ENCODE measurements around the gene INTS3. TPM values are rescaled to one million over a fixed set of nuclear protein-coding genes. Genes with fewer than 3 reads are reported as not detected.

Gene INTS3
- total and polyA plus RNA-seq, 10 of the 15 experiments (the other 5 are each of a cell fraction or from before 2014, with no cell fraction given), result 12.6 to 87.4 (median 30.8) TPM

- no peak for TF ChIP-seq BCL3 (IDR thresholded peaks at IDR 0.05; ENCODE audit: borderline replicate concordance, insufficient read depth, low read depth, low read length, poor library complexity, severe bottlenecking)
Measured at GRCh38 chr1:153769221-153769620, 41.4 kb downstream of the INTS3 start (continued).

DNA sequence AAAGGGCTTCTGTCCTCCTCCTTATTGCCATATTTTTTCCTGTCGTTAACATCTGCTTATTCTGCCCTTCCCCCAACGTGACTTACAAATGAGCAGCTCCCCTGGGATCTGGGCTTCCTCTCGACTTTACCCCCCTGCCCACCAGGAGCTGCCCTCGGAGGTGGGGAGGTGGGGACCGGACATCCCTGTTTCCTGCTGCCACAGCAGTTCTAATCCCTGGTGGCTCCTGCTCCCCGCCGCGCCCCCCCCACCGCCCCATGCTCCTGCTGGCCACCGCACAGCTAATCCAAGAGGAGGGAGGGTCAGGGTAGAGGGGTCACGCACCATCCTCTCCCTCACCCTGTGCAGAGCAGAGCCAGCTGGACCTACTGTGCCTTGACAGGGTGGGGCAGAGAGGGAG, 42.9 kb downstream of the INTS3 start:
- ATAC-seq, result no peak
- DNase-seq (ENCODE audit: low read depth, low spot score), result no peak
- Histone ChIP-seq H3K9me3 (replicated peaks; ENCODE audit: control insufficient read depth, insufficient read depth, low read length) (no peaks in the 10 kb centered on the region), H2AFZ (ENCODE audit: control insufficient read depth, low read depth, low read length) (no peak overlapping the region), H3K27me3 (replicated peaks in 1 of 2; ENCODE audit: control insufficient read depth in 2 of 2, insufficient read depth in 2 of 2, low read length in 1 of 2) (no peaks in the 10 kb centered on the region), H3K9ac (ENCODE audit: control insufficient read depth, insufficient read depth, low read length) (no peak overlapping the region), H3K79me2 (ENCODE audit: control insufficient read depth, insufficient read depth, low read length) (no peaks in the 10 kb centered on the region), H4K20me1 (ENCODE audit: control insufficient read depth, insufficient read depth) (no peaks in the 10 kb centered on the region), H3K27ac (ENCODE audit: control insufficient read depth, insufficient read depth) (no peak overlapping the region), H3K36me3 (ENCODE audit: control insufficient read depth in 2 of 2, insufficient read depth in 2 of 2, low read length in 1 of 2) (peaks cover 33 to 35% of the 10 kb centered on the region in 2 experiments), H3K4me3 (no peak overlapping the region), H3K4me2 (ENCODE audit: control insufficient read depth, insufficient read depth) (no peak overlapping the region), H3K4me1 (ENCODE audit: control insufficient read depth, insufficient read depth, low read length) (no peaks in the 10 kb centered on the region; the same call in 1 of the 2 replicates)
- in situ Hi-C loops (cut with MboI), result no loop called here
- FAIRE-seq, result no peak
- SMC1A ChIA-PET (ENCODE audit: uncharacterized antibody, unreplicated experiment), result interaction anchor here (0.9 to 1.6 kb wide), 2 partner anchors 20 to 94 kb away, joined by 3 to 4 read pairs; no protein-coding TSS in a partner anchor
- intact Hi-C loops (cut with micrococcal nuclease; ENCODE audit: unreplicated experiment), result no loop called here
- WGBS (ENCODE audit: insufficient coverage, insufficient replicate concordance, low lambda C conversion rate, missing lambda C conversion rate), result 53% methylated on average over 10 of the region's 11 CpGs
- POLR2A ChIA-PET, result no interaction called here
- CTCF ChIA-PET, result interaction anchor here (0.6 to 3.2 kb wide), 4 partner anchors 36 to 112 kb away, joined by 3 to 18 read pairs (median 4); partner anchors contain the start of gene NPR1
- RAD21 ChIA-PET (ENCODE audit: unreplicated experiment), result interaction anchor here (1.2 kb wide), 1 partner anchor 98 kb away, joined by 3 read pairs; no protein-coding TSS in a partner anchor
- BruUV-seq (replicated peaks), result no TSS peak
- no peak for TF ChIP-seq ASH2L (IDR thresholded peaks at IDR 0.05; ENCODE audit: borderline replicate concordance, low read depth)
- TF ChIP-seq, protein P1, sequence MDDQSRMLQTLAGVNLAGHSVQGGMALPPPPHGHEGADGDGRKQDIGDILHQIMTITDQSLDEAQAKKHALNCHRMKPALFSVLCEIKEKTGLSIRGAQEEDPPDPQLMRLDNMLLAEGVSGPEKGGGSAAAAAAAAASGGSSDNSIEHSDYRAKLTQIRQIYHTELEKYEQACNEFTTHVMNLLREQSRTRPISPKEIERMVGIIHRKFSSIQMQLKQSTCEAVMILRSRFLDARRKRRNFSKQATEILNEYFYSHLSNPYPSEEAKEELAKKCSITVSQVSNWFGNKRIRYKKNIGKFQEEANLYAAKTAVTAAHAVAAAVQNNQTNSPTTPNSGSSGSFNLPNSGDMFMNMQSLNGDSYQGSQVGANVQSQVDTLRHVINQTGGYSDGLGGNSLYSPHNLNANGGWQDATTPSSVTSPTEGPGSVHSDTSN (IDR thresholded peaks at IDR 0.05; ENCODE audit: insufficient replicate concordance, low read depth, low read length), result no peak
- no peak for TF ChIP-seq FOXK2 (IDR thresholded peaks at IDR 0.05)
- TF ChIP-seq, protein P2, sequence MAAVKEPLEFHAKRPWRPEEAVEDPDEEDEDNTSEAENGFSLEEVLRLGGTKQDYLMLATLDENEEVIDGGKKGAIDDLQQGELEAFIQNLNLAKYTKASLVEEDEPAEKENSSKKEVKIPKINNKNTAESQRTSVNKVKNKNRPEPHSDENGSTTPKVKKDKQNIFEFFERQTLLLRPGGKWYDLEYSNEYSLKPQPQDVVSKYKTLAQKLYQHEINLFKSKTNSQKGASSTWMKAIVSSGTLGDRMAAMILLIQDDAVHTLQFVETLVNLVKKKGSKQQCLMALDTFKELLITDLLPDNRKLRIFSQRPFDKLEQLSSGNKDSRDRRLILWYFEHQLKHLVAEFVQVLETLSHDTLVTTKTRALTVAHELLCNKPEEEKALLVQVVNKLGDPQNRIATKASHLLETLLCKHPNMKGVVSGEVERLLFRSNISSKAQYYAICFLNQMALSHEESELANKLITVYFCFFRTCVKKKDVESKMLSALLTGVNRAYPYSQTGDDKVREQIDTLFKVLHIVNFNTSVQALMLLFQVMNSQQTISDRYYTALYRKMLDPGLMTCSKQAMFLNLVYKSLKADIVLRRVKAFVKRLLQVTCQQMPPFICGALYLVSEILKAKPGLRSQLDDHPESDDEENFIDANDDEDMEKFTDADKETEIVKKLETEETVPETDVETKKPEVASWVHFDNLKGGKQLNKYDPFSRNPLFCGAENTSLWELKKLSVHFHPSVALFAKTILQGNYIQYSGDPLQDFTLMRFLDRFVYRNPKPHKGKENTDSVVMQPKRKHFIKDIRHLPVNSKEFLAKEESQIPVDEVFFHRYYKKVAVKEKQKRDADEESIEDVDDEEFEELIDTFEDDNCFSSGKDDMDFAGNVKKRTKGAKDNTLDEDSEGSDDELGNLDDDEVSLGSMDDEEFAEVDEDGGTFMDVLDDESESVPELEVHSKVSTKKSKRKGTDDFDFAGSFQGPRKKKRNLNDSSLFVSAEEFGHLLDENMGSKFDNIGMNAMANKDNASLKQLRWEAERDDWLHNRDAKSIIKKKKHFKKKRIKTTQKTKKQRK (IDR thresholded peaks at IDR 0.05; ENCODE audit: low read depth, low read length), result no peak
- no peak for TF ChIP-seq RFX5 (IDR thresholded peaks at IDR 0.05; ENCODE audit: low read depth, low read length)
- no peak for TF ChIP-seq POU2F2 (IDR thresholded peaks at IDR 0.05; ENCODE audit: borderline replicate concordance, low read depth, low read length)
- TF ChIP-seq, protein P3, sequence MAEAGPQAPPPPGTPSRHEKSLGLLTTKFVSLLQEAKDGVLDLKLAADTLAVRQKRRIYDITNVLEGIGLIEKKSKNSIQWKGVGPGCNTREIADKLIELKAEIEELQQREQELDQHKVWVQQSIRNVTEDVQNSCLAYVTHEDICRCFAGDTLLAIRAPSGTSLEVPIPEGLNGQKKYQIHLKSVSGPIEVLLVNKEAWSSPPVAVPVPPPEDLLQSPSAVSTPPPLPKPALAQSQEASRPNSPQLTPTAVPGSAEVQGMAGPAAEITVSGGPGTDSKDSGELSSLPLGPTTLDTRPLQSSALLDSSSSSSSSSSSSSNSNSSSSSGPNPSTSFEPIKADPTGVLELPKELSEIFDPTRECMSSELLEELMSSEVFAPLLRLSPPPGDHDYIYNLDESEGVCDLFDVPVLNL (IDR thresholded peaks at IDR 0.05; ENCODE audit: low read depth, low read length), result no peak
- no peak for TF ChIP-seq CBX5 (IDR thresholded peaks at IDR 0.05; ENCODE audit: low read depth)
- TF ChIP-seq E2F8 (IDR thresholded peaks at IDR 0.05; ENCODE audit: low read depth, partially characterized antibody), result no peak
- TF ChIP-seq YBX1 (IDR thresholded peaks at IDR 0.05), result no peak
- TF ChIP-seq ZBED1 (IDR thresholded peaks at IDR 0.05; ENCODE audit: borderline replicate concordance), result no peak

Measured in GM12878 (cell line).